Pons (tissue), 1 donor: ENCODE data around the gene MPP7.

Source experiments
- DNase-seq: peaks from one replicate; pipeline ENCODE4 v3.0.0-alpha.2; 2016; ENCODE audit warnings: low spot score

MPP7 gene

GRCh38 chr10:28266449-28267224, 36.2 kb downstream of the MPP7 start:
- no peak for DNase-seq

GRCh38 chr10:28263136-28263857, 39.6 kb downstream of the MPP7 start:
- no peak for DNase-seq

- DNase-seq, result no peak
Measured at GRCh38 chr10:28256776-28257175, 46.1 kb downstream of the MPP7 start.

GRCh38 chr10:28254290-28254985, 48.4 kb downstream of the MPP7 start:
- no peak for DNase-seq

- DNase-seq, result no peak
Measured at GRCh38 chr10:28253169-28253785, 49.6 kb downstream of the MPP7 start.
